H7 (cell line): ENCODE data around the gene HNRNPA0. TPM values are rescaled to one million over a fixed set of nuclear protein-coding genes. Genes with fewer than 3 reads are reported as not detected.

Experiments
- DNase-seq: peaks from one replicate; pipeline ENCODE4 v3.0.0; 2012
- H3K27me3 ChIP-seq: 2 replicates; pipeline ENCODE4 v1.6.0; 2011; ENCODE audit warnings: mild to moderate bottlenecking, low read length; ENCODE audit not compliant: control insufficient read depth, insufficient read depth
- H3K36me3 ChIP-seq: replicated peaks from 2 replicates; pipeline ENCODE4 v1.5.1; 2011; ENCODE audit warnings: low read length; ENCODE audit not compliant: control insufficient read depth, insufficient read depth
- H3K4me3 ChIP-seq: 2 replicates; pipeline ENCODE4 v1.5.1; 2011; ENCODE audit warnings: low read depth, mild to moderate bottlenecking, control low read depth, low read length, moderate library complexity; ENCODE audit not compliant: insufficient read depth
- total RNA-seq: library from RNA; depleted of rRNA; stranded (reverse); fragments of >200 nt; shearing (Covaris generic); gene quantifications from 2 replicates; pipeline ENCODE4 v1.2.3, GENCODE V29; 2014

Gene HNRNPA0
- total RNA-seq, 1 experiment from 2014 or later, result 23.9 TPM

GRCh38 chr5:137761566-137761965 is 7.4 kb upstream of the HNRNPA0 start:
- Histone ChIP-seq H3K27me3 (no peaks in the 10 kb centered on the region), H3K36me3 (no peaks in the 10 kb centered on the region), H3K4me3 (no peak overlapping the region)
- DNase-seq, result no peak

GRCh38 chr5:137760719-137761516 is 6.8 kb upstream of the HNRNPA0 start:
- no peak overlapping the region for H3K4me3 ChIP-seq
- H3K36me3 ChIP-seq, result no peaks in the 10 kb centered on the region

GRCh38 chr5:137760294-137760693 is 6.1 kb upstream of the HNRNPA0 start:
- no peak for DNase-seq
- no peaks in the 10 kb centered on the region for H3K27me3 ChIP-seq
- H3K36me3 ChIP-seq, result no peaks in the 10 kb centered on the region
- no peak overlapping the region for H3K4me3 ChIP-seq

More at GRCh38 chr5:137760719-137761516, 6.8 kb upstream of the HNRNPA0 start:
- DNase-seq, result no peak
- H3K27me3 ChIP-seq, result no peaks in the 10 kb centered on the region

GRCh38 chr5:137758715-137759306 is 4.6 kb upstream of the HNRNPA0 start:
- H3K4me3 ChIP-seq, result no peak overlapping the region
- no peak for DNase-seq
- H3K27me3 ChIP-seq, result no peaks in the 10 kb centered on the region
- H3K36me3 ChIP-seq, result no peaks in the 10 kb centered on the region

- Histone ChIP-seq H3K4me3 (no peak overlapping the region), H3K27me3 (no peaks in the 10 kb centered on the region), H3K36me3 (no peaks in the 10 kb centered on the region)
- DNase-seq, result no peak
Measured at GRCh38 chr5:137758121-137758520, 4.0 kb upstream of the HNRNPA0 start.

GRCh38 chr5:137757634-137758033 is 3.5 kb upstream of the HNRNPA0 start:
- Histone ChIP-seq H3K4me3 (no peak overlapping the region), H3K36me3 (no peaks in the 10 kb centered on the region), H3K27me3 (no peaks in the 10 kb centered on the region)
- no peak for DNase-seq

- H3K4me3 ChIP-seq, result peak overlapping the region; percentile 97
- peaks cover 2% of the 10 kb centered on the region; the same call in 1 of the 2 replicates for H3K36me3 ChIP-seq
- no peaks in the 10 kb centered on the region for H3K27me3 ChIP-seq
- DNase-seq, result no peak
Measured at GRCh38 chr5:137754961-137755762, 999 bp upstream of the HNRNPA0 start.

- DNase-seq, result no peak
- Histone ChIP-seq H3K4me3 (peak overlapping the region; percentile 97), H3K27me3 (no peaks in the 10 kb centered on the region), H3K36me3 (peaks cover 2% of the 10 kb centered on the region; the same call in 1 of the 2 replicates)
Measured at GRCh38 chr5:137753691-137754187, 424 bp downstream of the HNRNPA0 start.

GRCh38 chr5:137752905-137753690 is 1.1 kb downstream of the HNRNPA0 start:
- peak; percentile 53 for DNase-seq
- Histone ChIP-seq H3K36me3 (peaks cover 2% of the 10 kb centered on the region; the same call in 1 of the 2 replicates), H3K27me3 (no peaks in the 10 kb centered on the region), H3K4me3 (peak overlapping the region; percentile 97)

GRCh38 chr5:137751869-137752491 is 2.2 kb downstream of the HNRNPA0 start:
- Histone ChIP-seq H3K27me3 (no peaks in the 10 kb centered on the region), H3K4me3 (peak overlapping the region; percentile 97), H3K36me3 (peaks cover 2% of the 10 kb centered on the region; the same call in 1 of the 2 replicates)
- DNase-seq, result peak; percentile 20

GRCh38 chr5:137750436-137750835 is 3.7 kb downstream of the HNRNPA0 start:
- H3K4me3 ChIP-seq, result no peak overlapping the region
- H3K36me3 ChIP-seq, result peaks cover 2% of the 10 kb centered on the region; the same call in 1 of the 2 replicates
- DNase-seq, result no peak
- H3K27me3 ChIP-seq, result no peaks in the 10 kb centered on the region

- Histone ChIP-seq H3K27me3 (no peaks in the 10 kb centered on the region), H3K36me3 (peaks cover 2% of the 10 kb centered on the region; the same call in 1 of the 2 replicates), H3K4me3 (no peak overlapping the region)
- no peak for DNase-seq
Measured at GRCh38 chr5:137747848-137748247, 6.3 kb downstream of the HNRNPA0 start.

GRCh38 chr5:137743031-137743640 is 11.0 kb downstream of the HNRNPA0 start:
- Histone ChIP-seq H3K27me3 (no peaks in the 10 kb centered on the region), H3K4me3 (no peak overlapping the region), H3K36me3 (no peaks in the 10 kb centered on the region)
- peak; percentile 37 for DNase-seq
